NAMALWA (cell line): Measurements from ENCODE around the gene IRF7.

ENCODE experiments used
- DNase-seq: peaks from one replicate; pipeline ENCODE4 v3.0.0-alpha.2; 2015; ENCODE audit warnings: low spot score

IRF7 gene

DNA sequence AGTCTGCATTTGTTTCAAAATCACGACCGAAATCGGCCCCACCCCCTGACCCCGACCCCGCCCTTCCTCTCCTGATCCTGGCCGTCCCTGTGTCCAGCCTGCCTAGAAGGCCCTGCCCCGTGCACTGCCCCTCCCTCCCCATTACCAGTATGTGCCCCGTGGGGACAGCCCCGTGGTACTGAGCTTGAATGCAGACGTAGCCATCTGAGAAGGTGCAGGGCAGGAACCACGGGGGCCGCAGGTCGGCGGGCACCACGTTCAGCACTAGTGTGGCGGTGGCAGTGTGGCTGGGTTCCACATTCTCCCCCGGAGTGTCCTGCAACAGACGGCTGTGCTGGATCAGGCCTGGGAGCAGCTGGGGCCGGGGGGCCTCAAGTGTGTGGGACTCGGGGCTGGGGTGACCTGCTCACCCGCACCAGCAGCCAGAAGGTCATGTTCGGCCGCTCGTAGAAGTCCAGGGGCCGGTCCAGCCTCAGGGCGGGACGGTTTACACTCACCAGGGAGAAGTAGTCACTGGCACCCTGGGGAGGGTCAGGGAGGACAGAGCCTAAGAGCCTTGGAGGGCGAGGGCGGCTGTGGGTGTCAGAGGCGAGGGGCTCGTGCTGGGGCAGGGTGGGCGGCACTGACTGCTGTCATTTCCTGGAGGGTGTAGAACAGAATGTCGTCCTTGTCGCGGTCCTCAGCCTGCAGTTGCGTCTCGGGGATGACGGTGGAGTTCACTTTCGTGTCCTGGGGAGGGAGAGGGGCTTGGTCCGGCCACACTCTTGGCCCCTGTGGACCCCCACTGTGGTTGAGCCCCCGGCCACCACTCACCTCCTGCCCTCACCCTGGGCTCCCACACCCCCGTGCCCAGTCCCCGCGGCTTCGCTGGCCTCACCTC is 5.4 kb upstream of the IRF7 start:
- no peak for DNase-seq

DNA sequence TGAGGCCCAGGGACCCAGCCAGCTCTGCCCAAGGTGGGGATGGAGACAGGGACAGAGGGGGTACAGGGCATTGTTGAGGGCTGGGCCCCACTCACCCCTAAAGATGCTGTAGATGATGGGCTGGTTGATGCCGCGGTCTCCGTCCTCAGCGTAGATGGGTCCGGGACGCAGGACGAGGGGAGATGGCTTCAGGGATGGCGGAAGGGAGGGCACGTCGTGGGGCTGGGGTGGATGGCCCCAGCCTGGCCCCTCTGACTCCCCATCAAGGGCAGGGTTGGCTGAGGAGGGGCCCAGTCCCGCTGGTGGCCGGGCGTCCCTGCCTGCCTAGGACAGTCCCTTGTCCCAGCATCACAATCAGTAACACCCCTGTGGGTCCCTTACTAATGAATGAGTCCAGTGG is 4.5 kb upstream of the IRF7 start:
- DNase-seq, result no peak

DNA sequence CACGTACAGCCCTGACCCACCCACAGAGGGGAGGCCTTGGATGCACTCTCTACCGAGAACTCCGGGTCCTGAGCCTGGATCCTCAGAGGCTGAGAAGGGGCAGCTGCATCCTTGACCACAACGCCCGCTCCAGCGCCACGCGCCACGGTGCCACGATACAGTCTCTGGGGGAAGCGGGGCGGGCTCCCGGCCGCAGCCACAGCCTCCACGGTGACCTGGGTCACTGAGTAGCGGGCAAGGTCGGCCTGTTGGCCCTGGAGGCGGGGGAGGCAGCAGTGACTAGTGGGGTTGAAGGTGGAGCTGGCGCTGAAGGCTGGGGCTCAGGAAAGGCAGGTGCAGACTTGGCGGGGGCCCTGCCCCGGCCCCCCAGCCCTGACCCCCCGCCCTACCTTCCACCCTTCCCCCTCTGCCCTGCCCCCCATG is 3.9 kb upstream of the IRF7 start:
- no peak for DNase-seq

DNA sequence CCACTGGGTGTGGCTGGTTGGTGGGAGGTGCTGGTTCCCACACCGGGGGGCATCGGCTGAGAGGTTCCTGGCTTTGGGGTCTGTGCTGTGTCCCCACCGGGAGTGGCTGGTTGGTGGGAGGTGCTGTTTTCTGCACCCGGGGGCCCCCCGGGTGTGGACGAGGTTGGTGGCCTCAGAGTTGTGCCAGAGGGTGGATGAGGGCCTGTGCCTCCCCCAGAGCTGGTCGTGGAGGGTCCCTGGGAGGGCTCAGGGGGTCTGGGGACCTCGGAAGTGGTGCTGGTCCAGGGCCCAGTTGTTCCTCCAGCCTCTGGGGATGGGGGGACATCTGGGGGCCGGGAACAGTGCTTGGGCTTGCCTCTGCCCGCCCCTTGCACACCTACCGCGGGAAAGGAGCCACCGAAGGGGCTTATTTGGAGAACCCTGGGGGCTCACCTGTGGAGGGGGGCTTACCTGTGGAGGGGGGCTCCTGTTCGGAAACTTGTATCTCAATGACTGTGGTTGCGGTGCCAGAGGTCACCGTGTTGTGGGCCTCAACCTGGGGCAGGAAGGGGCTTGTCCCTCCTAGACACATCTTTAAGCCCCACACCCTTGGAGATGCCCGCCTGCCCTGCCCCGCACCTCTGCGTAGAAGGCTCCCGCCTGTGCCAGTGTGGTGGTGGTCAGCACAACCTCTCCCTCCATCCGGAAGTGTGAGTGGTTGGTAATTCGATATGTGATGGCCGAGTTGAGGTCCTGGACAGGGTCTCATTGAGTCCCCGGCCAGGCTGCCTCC is 3.3 kb upstream of the IRF7 start:
- DNase-seq, result no peak

DNA sequence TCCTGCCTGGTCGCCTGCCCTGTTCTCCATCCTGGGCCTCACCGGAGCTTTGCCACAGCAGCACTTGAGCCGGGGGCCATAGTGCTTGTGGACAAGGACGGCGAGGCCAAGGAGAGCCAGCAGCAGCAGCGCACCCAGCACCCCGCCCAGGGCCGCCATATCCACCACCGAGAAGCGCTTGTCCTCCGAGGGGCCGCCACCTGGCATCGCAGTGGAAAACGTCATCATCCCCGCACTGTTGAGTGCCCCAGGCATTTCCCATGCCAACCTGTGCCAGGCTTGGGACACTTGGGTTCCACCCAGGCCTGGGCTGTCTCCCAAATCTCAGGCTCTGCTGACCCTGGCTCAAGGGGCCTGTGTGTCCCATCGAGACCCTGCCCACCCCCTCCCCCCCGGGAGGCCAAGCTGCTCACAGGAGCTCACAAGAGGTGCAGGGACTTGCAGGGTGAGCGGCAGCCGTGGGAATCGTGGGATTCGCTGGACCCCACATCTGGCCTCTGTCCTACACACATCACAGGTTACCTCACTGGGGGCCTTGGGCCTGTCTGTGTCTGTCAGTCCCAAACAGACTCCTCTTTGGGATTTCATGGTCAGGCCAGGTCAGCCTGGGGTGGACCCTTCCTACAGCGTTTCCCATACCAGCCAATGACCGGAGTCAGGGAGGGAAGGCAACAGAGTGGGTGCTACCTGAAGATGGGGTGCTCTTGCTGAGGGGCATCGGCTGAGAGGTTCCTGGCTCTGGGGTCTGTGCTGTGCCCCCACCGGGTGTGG is 2.3 kb upstream of the IRF7 start:
- DNase-seq, result no peak

DNA sequence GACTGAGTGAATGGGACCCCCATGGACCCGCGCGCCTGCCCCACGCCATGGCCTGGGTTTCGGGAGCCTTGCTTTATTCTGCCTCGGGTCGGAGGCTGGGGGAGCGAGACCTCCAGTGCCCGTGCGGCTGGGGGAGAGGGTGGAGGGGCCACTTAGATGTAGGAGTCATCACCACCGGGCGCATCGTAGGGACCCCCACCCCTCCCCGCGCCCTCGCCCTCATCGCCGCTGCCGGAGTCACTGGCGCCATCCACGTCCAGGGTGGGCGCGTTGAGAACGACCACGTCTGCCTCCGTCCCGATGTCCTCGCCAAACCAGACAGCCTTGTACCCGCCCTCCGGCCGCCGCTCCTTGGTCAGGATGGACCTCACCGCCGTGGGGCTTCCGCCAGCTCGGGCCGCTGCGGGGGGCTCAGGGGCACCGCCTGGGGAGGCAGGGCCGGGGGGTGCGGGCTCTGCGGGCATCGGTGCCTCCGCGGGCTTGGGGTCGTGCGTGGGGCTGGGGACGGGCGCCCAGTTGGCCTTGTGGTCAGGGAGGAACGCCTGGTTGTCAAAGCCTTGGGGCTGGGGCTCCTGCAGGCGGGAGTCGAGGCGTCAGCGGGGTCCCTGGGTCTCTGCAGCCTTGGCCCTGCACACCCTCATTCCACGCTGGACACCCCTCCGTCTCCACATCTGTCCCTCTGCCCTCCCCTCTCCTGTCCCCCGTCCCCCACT is 1.6 kb upstream of the IRF7 start:
- no peak for DNase-seq

DNA sequence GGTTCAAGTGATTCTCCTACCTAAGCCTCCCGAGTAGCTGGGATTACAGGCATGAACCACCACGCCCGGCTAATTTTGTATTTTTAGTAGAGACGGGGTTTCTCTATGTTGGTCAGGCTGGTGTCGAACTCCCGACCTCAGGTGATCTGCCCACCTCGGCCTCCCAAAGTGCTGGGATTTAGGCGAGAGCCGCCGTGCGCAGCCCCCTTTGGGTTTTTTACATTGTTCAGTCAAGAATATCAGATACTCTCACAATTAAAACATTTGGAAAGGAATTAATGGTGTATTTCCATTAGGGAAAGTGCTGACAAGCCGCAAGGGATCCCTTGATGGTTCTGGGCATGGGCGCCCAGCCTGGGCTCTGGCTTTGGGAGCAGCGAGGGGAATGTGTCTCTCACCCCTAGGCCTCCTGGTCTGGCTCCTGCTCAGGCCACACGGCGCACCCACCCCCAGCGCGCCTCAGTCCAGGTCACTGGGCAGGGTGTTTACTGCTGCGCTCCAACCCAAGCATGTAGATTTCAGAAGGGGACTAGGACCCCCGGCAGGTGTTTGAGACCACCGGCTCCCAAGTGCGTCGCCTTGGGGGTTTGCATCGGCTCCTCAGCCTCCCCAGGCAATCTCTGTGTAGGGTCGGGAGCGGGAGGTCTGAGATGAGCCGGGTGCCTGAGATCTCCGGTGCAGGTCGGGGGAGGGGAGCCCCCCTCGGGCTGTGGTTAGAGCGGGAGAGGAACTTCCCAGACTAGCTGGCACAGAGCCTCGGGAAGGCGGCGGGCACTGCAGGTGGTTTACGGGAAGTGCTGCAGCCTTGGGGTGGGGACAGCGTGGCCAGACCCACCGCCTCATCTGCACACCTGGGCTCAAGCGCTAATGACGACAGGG is 809 bp upstream of the IRF7 start:
- DNase-seq, result no peak

DNA sequence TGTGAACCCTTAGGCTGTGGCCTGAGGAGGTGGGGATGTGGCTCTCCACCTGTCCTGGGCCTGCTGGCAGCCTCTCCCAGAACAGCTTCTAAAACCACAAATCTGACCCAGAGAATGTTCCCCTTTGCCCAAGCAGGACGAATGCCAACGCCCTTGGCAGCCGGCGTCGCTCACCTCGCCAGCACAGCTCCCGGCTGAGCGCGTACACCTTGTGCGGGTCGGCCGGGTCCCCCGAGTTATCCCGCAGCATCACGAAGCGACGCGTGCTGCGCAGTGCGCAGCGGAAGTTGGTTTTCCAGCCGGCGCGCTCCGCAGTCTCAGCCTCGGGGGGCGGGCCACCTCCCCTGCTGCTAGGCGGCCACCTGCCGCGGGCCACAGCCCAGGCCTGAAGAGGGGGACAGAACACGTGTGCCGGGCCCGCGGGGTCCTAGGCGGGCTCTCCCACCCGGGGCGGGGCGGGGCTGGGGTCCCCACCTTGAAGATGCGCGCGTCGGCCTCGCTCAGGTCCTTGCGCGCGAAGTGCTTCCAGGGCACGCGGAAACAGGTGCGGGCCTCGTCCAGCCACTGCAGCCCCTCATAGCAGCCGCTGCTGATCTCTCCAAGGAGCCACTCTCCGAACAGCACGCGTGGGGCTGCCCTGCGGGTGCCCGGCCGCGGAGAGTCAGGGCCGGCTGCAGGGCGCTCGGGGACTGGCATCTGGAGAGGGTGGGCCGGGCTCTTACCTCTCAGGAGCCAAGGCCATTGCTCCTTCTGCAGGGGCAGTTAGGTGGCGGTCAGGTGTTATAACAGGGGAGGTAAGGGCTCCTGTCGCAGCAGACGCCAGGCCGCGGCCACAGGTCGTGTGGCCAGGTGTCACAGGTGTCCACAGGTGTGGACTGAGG is 887 bp downstream of the IRF7 start:
- no peak for DNase-seq

DNA sequence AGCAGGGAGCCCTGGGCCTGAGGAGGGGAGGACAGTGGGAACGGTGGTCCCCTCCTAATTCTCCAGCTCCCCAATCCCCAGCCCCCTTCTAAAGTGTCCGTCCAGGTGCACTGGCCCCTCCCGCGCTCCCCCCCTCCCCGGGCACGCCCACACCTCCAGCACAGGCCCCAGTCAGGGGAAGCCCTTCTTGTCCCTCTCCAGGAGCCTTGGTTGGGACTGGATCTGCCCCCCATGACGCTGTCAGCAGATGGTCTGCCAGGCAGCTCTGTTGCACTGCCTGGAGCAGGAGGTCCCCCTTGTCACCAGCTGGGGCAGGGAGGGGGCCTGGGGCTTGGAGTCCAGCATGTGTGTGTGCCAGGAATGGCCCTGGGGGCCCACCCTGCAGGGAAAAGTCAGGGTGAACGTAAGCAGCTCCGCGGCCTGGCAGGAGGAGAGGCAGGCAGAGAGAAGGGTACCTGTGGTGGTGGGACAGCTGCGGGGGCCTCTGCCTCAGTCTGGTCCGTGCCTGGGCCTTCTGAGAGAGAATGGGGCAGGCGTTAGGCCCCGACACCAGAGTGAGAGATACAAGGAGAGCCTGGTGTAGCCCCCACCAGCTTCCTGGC is 1.6 kb downstream of the IRF7 start:
- DNase-seq, result peak; percentile 34

DNA sequence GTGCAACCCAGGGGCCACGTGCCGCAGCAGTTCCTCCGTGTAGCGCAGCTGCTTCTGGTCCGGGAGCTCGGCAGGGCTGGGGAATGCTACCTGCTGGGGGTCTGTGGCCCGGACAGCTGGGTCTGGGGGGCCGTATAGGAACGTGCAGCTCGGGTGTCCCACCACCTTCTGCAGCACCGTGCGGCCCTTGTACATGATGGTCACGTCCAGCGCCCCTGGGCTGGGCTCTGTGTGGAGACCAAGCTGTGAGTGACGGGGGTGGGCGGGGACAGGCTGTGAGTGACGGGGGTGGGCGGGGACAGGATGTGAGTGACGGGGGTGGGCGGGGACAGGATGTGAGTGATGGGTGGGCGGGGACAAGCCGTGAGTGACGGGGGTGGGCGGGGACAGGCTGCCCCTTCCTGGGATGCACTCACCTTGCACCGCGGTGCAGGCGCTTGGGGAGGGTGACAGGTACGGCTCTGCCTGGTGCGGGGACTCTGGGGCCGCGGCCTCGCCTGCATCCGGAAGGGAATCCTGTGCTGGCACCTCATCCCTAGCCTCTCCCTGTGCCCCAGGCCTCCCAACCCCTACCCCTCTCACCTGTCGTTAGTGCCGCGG is 2.3 kb downstream of the IRF7 start:
- DNase-seq, result peak; percentile 52

DNA sequence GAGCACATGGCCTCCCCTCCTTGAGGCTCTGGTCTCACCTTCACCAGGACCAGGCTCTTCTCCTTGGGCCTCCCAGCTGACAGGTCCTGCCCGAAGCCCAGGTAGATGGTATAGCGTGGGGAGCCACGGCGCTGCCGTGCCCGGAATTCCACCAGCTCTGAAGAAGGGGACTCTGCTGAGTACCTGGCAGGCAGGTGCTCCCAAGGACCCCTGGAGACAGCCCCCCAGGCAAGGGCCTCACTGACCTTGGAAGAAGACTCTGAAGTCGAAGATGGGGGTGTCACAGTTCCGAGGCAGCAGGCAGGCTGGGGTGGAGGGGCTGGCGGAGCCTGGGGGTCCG is 2.8 kb downstream of the IRF7 start:
- no peak for DNase-seq

DNA sequence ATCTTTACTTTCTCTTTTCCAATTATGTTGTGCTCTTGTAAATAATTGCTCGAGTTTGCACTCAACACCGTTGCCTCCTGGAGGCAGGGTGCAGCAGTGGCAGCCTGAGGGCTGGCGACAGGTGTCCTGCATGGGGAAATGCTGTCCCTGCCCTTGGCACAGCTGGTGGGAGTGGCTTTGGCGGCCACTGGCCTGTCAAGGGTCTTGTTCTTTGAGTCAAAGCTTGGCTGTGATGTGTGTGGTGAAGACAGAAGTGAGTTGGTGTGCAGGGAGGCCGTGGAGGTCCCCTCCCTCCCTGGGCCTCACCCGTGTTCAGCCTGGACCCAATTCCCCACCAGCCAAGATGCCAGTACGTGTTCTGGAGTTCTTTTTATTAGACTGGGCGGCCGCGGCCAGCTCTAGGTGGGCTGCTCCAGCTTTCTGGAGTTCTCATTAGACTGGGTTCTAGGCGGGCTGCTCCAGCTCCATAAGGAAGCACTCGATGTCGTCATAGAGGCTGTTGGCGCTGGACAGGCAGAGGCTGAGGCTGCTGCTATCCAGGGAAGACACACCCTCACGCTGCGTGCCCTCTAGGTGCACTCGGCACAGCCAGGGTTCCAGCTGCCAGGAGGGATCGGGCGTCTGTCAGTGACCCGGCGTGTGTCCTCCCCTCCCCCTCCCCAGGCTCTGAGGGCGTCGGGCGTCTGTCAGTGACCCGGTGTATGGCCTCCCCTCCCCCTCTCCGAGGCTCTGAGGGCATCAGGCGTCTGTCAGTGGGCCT is 3.4 kb downstream of the IRF7 start:
- DNase-seq, result peak; percentile 72

DNA sequence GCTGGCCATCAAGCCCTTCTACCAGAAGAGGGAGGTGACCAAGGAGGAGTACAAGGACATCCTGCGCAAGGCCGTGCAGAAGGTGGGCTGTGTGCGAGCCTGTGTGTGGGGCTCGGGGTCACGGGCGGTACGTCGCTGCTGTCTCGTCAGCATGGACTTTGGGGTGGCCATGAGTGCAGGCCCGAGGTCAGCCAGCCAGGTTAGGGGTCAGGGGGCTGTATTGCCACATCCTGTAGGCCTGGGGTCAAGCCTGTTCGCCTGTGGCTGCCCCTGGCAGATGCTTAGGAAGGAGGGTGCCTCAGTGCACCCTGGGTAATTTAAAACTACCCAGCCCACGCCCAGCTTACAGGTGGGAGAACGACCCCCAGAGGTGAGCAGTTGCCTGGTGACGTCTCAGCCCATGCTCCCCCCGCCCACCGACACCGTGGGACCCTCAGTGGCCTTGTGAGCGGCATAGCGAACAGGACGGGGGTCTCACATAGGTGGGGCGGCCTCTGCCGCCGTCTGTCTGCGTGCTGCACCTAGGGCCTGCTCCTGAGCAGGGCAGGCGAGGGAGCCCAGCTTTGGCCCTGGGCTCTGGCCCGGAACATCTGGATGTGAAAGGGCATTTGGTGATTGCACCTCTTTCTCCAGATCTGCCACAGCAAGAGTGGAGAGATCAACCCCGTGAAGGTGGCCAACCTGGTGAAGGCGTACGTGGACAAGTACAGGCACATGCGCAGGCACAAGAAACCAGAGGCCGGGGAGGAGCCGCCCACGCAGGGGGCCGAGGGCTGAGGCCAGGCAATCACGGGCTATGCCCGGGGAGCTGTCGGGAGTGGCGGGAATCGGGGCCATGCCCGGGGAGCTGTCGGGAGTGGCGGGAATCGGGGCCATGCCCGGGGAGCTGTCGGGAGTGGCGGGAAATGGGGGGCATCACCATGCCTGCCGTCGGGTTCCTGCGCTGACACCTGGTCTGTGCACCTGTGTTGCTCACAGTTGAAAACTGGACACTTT is 4.5 kb downstream of the IRF7 start:
- DNase-seq, result no peak

DNA sequence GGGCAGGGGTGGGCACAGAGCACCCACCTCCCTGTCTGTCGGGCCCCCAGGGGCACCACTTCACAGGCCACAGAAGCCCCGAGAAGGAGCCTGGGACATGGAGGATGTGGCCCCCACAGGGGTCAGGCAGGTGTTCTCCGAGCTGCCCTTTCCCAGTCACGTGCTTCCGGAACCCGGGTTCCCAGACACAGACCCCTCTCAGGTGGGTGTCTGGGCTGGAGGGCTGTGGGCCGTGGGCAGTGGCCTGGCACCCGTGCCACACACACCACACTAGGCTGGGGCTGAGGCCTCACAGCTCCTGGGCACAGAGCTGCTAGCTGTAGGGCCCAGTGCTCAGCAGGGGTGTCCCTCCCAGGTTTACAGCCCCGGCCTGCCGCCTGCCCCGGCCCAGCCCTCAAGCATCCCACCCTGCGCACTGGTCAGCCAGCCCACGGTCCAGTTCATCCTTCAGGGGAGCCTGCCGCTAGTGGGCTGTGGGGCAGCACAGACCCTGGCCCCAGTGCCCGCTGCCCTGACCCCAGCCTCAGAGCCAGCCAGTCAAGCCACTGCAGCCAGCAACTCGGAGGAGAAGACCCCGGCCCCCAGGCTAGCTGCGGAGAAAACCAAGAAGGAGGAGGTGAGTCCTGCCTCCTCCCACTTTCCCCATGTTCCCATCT is 5.5 kb downstream of the IRF7 start:
- no peak for DNase-seq

DNA sequence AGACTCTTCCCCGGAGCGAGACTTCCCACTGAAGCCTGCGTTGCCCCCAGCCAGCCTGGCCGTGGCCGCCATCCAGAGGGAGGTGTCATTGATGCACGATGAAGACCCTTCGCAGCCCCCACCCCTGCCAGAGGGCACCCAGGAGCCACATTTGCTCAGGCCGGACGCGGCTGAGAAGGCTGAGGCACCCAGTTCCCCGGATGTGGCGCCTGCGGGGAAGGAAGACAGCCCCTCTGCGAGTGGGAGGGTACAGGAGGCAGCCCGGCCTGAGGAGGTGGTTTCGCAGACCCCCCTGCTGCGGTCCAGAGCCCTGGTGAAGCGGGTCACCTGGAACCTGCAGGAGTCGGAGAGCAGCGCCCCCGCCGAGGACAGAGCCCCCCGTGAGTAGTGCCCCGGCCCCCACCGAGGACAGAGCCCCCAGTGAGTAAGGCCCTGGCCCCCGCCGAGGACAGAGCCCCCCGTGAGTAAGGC is 6.4 kb downstream of the IRF7 start:
- no peak for DNase-seq

DNA sequence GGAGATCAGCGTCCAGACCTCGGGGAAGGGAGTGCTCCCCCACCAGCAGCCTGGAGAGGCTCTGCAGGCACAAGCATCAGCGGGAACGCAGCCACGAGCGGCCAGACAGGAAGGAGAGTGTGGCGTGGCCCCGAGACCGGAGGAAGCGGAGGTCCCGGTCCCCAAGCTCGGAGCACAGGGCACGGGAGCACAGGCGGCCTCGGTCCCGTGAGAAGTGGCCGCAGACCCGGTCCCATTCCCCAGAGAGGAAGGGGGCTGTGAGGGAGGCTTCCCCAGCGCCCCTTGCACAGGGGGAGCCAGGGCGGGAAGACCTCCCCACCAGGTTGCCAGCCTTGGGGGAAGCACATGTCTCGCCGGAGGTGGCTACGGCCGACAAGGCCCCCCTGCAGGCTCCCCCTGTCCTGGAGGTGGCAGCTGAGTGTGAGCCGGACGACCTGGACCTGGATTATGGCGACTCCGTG is 6.9 kb downstream of the IRF7 start:
- DNase-seq, result no peak
